Activated CD8-positive, alpha-beta memory T cell treated with anti-CD3 and anti-CD28 coated beads, Interleukin-2, amount 10 ng/mL, durations not matched to agents 7 days and 5 days (primary cell): ENCODE measurements around the gene OVCH2. TPM values are rescaled to one million over a fixed set of nuclear protein-coding genes. Genes with fewer than 3 reads are reported as not detected.
"Not testable (repeated sequence)": the region's sequence is repeated elsewhere in the genome, so short reads cannot be mapped to it uniquely, and the experiment has no call there.

Experiments used
- ATAC-seq: fragments of 150-1000 bp; cut with Tn5 transposase; one replicate; pipeline ENCODE4 v1.10.0; 2021; ENCODE audit warnings: moderate library complexity
- CTCF ChIA-PET: fragments of 350-600 bp; sonication (Branson Sonifier 250); formaldehyde crosslinking; loops from one replicate; lab custom pipeline; 2021; ENCODE audit warnings: antibody characterized with exemption; lab: Charles Lee
- DNase-seq: peaks from one replicate; pipeline ENCODE4 v3.0.0-alpha.2; 2020
- H3K27ac Mint-ChIP-seq: one replicate; pipeline ENCODE4 v1.8.0; 2021; ENCODE audit warnings: mild to moderate bottlenecking, mixed read lengths
- H3K27me3 Mint-ChIP-seq: one replicate; pipeline ENCODE4 v1.8.0; 2021; ENCODE audit warnings: mixed read lengths
- H3K36me3 Mint-ChIP-seq: one replicate; pipeline ENCODE4 v1.8.0; 2021; ENCODE audit warnings: mild to moderate bottlenecking, mixed read lengths
- H3K4me1 Mint-ChIP-seq: one replicate; pipeline ENCODE4 v1.8.0; 2021; ENCODE audit warnings: mixed read lengths
- H3K4me3 Mint-ChIP-seq: one replicate; pipeline ENCODE4 v1.8.0; 2021; ENCODE audit warnings: mild to moderate bottlenecking, moderate library complexity, mixed read lengths
- H3K9me3 Mint-ChIP-seq: one replicate; pipeline ENCODE4 v1.8.0; 2022; ENCODE audit warnings: low read depth, mixed read lengths
- total RNA-seq, 2 experiments: library from RNA; stranded (reverse); gene quantifications; one replicate each; pipeline ENCODE4 v1.2.3, GENCODE V29; 2021

OVCH2 gene
- not detected for total RNA-seq

- Mint-ChIP-seq H3K27ac (no peak within 1 kb of the TSS), H3K27me3 (peaks cover 20% of the 10 kb centered on the region), H3K4me3 (no peak within 1 kb of the TSS), H3K4me1 (no peaks in the 10 kb centered on the region), H3K36me3 (no peaks in the 10 kb centered on the region), H3K9me3 (no peaks in the 10 kb centered on the region)
- ATAC-seq (no peak), DNase-seq (no peak)
- CTCF ChIA-PET, result no interaction called here
Observed at GRCh38 chr11:7706377-7706776, at the start of gene OVCH2. Gene OVCH2, minus strand, starts transcription at chr11:7706477. Its CDS starts 83 bp downstream, at chr11:7706394.

DNA sequence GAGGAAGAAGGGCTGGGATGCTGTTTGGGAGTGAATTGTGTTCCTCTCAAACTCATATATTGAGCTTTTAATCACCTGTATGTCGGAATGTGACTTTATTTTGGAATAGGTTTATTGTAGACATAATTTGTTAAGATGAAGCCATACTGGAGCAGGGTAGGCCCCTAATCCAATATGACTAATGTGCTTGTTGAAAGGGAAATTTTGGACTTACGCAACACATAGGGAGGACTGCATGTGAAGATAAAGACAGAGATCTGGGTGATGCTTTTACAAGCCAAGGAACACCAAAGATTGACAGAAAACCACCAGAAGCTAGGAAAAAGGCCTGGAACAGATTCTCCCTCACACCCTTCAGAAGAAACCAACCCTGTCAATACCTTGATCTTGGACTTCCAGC is 43.2 kb upstream of the OVCH2 start:
- Mint-ChIP-seq H3K27me3 (no peaks in the 10 kb centered on the region), H3K4me1 (no peaks in the 10 kb centered on the region), H3K9me3 (no peaks in the 10 kb centered on the region), H3K36me3 (no peaks in the 10 kb centered on the region), H3K27ac (no peak overlapping the region), H3K4me3 (no peak overlapping the region)
- CTCF ChIA-PET, result no interaction called here
- ATAC-seq (no peak), DNase-seq (no peak)

DNA sequence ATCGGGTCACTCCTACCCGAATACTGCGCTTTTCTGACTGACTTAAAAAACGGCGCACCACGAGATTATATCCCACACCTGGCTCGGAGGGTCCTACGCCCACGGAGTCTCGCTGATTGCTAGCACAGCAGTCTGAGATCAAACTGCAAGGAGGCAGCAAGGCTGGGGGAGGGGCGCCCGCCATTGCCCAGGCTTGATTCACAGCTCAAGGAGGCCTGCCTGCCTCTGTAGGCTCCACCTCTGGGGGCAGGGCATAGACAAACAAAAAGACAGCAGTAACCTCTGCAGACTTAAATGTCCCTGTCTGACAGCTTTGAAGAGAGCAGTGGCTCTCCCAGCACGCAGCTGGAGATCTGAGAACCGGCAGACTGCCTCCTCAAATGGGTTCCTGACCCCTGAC is 28.5 kb upstream of the OVCH2 start:
- ATAC-seq, DNase-seq, H3K27me3 Mint-ChIP-seq, H3K27ac Mint-ChIP-seq, H3K4me3 Mint-ChIP-seq, H3K36me3 Mint-ChIP-seq, H3K4me1 Mint-ChIP-seq, CTCF ChIA-PET, H3K9me3 Mint-ChIP-seq: not testable (repeated sequence)

DNA sequence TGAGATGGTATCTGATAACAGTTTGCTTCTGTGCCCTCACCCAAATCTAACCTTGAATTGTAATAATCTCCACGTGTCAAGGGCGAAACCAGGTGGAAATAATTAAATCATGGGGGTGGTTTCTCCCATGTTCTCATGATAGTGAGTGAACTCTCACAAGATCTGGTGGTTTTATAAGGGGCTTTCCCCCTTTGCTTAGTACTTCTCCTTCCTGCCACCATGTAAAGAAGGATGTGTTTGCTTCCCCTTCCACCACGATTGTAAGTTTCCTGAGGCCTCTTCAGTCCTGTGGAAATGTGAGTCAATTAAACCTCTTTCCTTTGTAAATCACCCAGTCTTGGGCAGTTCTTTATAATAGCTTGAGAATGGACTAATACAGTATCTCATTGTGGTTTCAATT is 8.5 kb upstream of the OVCH2 start:
- DNase-seq (no peak), ATAC-seq (no peak)
- no peak overlapping the region for H3K4me3 Mint-ChIP-seq
- peaks cover 15% of the 10 kb centered on the region for H3K27me3 Mint-ChIP-seq
- H3K4me1 Mint-ChIP-seq, result no peaks in the 10 kb centered on the region
- no peak overlapping the region for H3K27ac Mint-ChIP-seq
- H3K36me3 Mint-ChIP-seq, result no peaks in the 10 kb centered on the region
- CTCF ChIA-PET, result no interaction called here
- peaks cover 1% of the 10 kb centered on the region for H3K9me3 Mint-ChIP-seq

- Mint-ChIP-seq H3K4me3 (no peak overlapping the region), H3K27me3 (peaks cover 21% of the 10 kb centered on the region), H3K9me3 (no peaks in the 10 kb centered on the region), H3K36me3 (no peaks in the 10 kb centered on the region), H3K4me1 (no peaks in the 10 kb centered on the region), H3K27ac (no peak overlapping the region)
- ATAC-seq, result no peak
- no peak for DNase-seq
- CTCF ChIA-PET, result interaction anchor here (1.0 kb wide), 1 partner anchor 9 kb away, joined by 6 read pairs; no protein-coding TSS in a partner anchor
Observed at GRCh38 chr11:7703740-7704139, 2.5 kb downstream of the OVCH2 start.

DNA sequence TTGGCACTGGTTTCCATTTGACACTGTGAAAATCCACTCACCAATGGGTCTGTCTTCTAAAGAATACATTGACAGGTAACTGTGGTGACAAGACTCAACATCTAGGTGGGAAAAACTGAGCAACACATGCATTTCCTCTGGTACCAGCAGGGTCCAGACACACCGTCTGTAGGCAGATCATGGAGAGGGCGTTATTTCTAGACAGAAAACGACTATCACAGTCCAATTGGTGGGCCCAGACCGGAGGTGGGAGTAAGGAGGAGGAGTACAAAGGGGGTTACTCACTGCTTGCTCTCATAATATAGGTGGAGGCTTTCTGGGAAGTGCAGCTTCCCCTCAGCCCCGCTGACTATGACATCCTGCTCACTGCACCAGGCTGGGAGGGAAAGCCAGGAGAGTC is 9.9 kb downstream of the OVCH2 start:
- CTCF ChIA-PET, result interaction anchor here (1.2 to 4.2 kb wide), 3 partner anchors 10 to 183 kb away, joined by 3 to 13 read pairs (median 5); partner anchors contain the start of gene PPFIBP2
- ATAC-seq (no peak), DNase-seq (no peak)
- Mint-ChIP-seq H3K36me3 (no peaks in the 10 kb centered on the region), H3K9me3 (no peaks in the 10 kb centered on the region), H3K27me3 (peaks cover 39% of the 10 kb centered on the region), H3K4me3 (no peak overlapping the region), H3K27ac (no peak overlapping the region), H3K4me1 (peaks cover 2% of the 10 kb centered on the region)

DNA sequence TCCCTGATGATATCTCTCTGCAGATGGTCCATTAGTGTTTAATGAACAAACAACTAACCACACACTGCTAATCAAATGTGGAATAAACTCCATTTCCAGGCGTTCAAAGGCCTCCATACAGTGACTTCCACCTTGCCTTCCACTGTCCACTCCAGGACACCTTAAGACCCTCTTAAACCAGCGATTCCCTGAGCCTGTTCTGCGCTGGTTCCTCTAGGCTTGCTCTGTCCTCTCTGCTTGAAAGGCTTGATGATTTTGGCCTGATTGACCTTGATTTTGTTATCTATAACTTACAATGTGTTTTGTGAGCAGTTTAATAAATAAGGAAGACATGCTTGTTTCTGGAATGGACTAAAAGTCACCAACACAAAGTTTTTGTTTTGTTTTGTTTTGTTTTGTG is 12.0 kb downstream of the OVCH2 start:
- H3K4me3 Mint-ChIP-seq, result no peak overlapping the region
- ATAC-seq (no peak), DNase-seq (no peak)
- H3K9me3 Mint-ChIP-seq, result no peaks in the 10 kb centered on the region
- peaks cover 2% of the 10 kb centered on the region for H3K4me1 Mint-ChIP-seq
- CTCF ChIA-PET, result interaction anchor here (0.8 to 4.2 kb wide), 13 partner anchors 8 to 939 kb away, joined by 3 to 13 read pairs (median 3); partner anchors contain the start of gene PPFIBP2
- no peaks in the 10 kb centered on the region for H3K36me3 Mint-ChIP-seq
- H3K27ac Mint-ChIP-seq, result no peak overlapping the region
- H3K27me3 Mint-ChIP-seq, result peaks cover 44% of the 10 kb centered on the region

DNA sequence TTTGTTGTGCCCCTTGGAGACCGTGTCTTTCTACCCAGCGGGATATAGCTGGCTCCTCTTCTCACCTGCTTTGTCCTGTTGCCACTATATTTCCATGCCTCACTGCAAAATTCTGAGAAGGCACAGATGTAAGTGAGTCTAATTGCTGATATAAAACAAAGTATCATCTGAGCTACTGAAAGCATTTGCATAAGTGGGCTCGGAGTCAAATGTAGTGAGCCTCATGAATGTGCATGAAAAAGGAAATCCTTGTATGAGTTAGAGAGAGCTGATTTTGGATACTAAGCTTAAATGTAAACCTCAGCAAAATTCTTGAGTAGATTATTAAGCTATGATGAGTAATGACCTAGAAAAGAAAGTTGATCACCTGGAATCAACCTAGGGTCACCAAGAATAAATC is 13.9 kb downstream of the OVCH2 start:
- DNase-seq (no peak), ATAC-seq (no peak)
- no peaks in the 10 kb centered on the region for H3K36me3 Mint-ChIP-seq
- peaks cover 2% of the 10 kb centered on the region for H3K4me1 Mint-ChIP-seq
- H3K27ac Mint-ChIP-seq, result no peak overlapping the region
- peaks cover 50% of the 10 kb centered on the region for H3K27me3 Mint-ChIP-seq
- H3K9me3 Mint-ChIP-seq, result no peaks in the 10 kb centered on the region
- CTCF ChIA-PET, result interaction anchor here (0.7 to 1.1 kb wide), 2 partner anchors 27 to 179 kb away, joined by 3 read pairs; partner anchors contain the start of gene PPFIBP2
- H3K4me3 Mint-ChIP-seq, result no peak overlapping the region

- CTCF ChIA-PET, result interaction anchor here (1.1 kb wide), 1 partner anchor 178 kb away, joined by 3 read pairs; the partner anchor contains the start of gene PPFIBP2
Observed at GRCh38 chr11:7691759-7692350, 14.4 kb downstream of the OVCH2 start.

DNA sequence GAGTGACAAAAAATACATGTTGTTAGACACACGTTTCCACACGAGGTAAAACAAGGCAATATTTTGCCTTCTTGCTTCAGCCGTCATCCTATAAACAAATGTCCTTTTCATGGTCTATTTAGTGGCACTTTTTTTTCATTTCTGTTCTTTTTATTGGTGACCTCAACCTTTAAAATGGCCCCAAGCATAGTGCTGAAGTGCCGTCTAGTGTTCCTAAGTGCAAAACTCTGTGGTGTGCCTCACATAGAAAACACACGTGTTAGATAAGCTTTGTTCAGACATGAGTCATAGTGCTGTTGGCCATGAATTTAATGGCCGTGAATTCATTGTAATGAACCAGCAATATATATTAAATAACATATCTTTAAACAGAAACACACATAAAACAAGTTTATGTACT is 15.6 kb downstream of the OVCH2 start:
- no peaks in the 10 kb centered on the region for H3K9me3 Mint-ChIP-seq
- H3K36me3 Mint-ChIP-seq, result no peaks in the 10 kb centered on the region
- peaks cover 2% of the 10 kb centered on the region for H3K4me1 Mint-ChIP-seq
- H3K27me3 Mint-ChIP-seq, result peaks cover 58% of the 10 kb centered on the region
- H3K4me3 Mint-ChIP-seq, result no peak overlapping the region
- CTCF ChIA-PET, result interaction anchor here (0.6 to 1.8 kb wide), 2 partner anchors 25 to 1573 kb away, joined by 6 read pairs; no protein-coding TSS in a partner anchor
- no peak overlapping the region for H3K27ac Mint-ChIP-seq
- ATAC-seq (no peak), DNase-seq (no peak)

More at GRCh38 chr11:7691759-7692350, 14.4 kb downstream of the OVCH2 start:
- ATAC-seq (no peak), DNase-seq (no peak)
- Mint-ChIP-seq H3K27ac (no peak overlapping the region), H3K4me3 (no peak overlapping the region), H3K4me1 (peaks cover 2% of the 10 kb centered on the region), H3K9me3 (no peaks in the 10 kb centered on the region), H3K36me3 (no peaks in the 10 kb centered on the region), H3K27me3 (peaks cover 50% of the 10 kb centered on the region)

- Mint-ChIP-seq H3K4me3 (no peak overlapping the region), H3K4me1 (peaks cover 2% of the 10 kb centered on the region), H3K27ac (no peak overlapping the region), H3K9me3 (no peaks in the 10 kb centered on the region), H3K36me3 (no peaks in the 10 kb centered on the region), H3K27me3 (peaks cover 60% of the 10 kb centered on the region)
- CTCF ChIA-PET, result interaction anchor here (1.8 kb wide), 1 partner anchor 23 kb away, joined by 6 read pairs; no protein-coding TSS in a partner anchor
- ATAC-seq (no peak), DNase-seq (no peak)
Observed at GRCh38 chr11:7689239-7689638, 17.0 kb downstream of the OVCH2 start.

DNA sequence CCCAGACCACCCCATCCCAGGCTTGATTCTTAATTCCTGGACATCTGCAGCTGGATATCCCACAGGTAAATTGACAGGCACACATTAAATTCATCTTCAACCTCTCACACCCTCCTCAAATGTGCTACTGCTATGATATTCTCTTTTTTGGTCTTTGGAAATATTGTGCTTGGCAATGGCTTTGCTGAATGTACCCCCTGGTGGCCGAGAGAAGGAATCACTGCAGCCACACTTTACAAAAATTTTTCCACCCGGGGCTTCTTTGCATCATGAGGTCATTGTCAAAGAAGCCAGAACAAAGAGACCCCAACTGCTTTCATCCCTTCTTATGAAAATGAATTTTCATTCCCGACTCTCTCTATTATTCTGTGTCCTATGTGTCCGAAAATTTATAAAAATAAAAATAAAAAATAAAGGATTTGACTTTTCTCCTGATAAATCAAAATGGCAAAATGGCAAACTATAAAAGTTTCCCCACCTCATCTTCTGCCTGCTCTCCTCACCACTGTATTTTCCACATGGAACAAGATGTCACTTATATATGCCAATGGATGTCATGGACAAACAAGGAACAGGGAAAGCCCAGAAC is 17.9 kb downstream of the OVCH2 start:
- CTCF ChIA-PET, result interaction anchor here (0.8 to 1.6 kb wide), 4 partner anchors 175 to 876 kb away, joined by 3 to 4 read pairs (median 4); partner anchors contain the start of gene PPFIBP2
- ATAC-seq, result no peak

GRCh38 chr11:7687386-7687785 is 18.9 kb downstream of the OVCH2 start:
- Mint-ChIP-seq H3K27me3 (peaks cover 42% of the 10 kb centered on the region), H3K9me3 (no peaks in the 10 kb centered on the region), H3K4me1 (peaks cover 2% of the 10 kb centered on the region), H3K27ac (no peak overlapping the region), H3K36me3 (no peaks in the 10 kb centered on the region), H3K4me3 (no peak overlapping the region)
- ATAC-seq (no peak), DNase-seq (no peak)
- CTCF ChIA-PET, result interaction anchor here (0.7 to 1.6 kb wide), 6 partner anchors 174 to 875 kb away, joined by 3 to 4 read pairs (median 4); partner anchors contain the start of gene PPFIBP2

More for the DNA sequence above, 17.9 kb downstream of the OVCH2 start:
- Mint-ChIP-seq H3K36me3 (no peaks in the 10 kb centered on the region), H3K27me3 (peaks cover 51% of the 10 kb centered on the region), H3K4me1 (peaks cover 2% of the 10 kb centered on the region), H3K4me3 (no peak overlapping the region), H3K9me3 (no peaks in the 10 kb centered on the region), H3K27ac (no peak overlapping the region)
- DNase-seq, result no peak
